Measurements from ENCODE around the gene CST9. TPM values are rescaled to one million over a fixed set of nuclear protein-coding genes. Genes with fewer than 3 reads are reported as not detected.

Gene CST9
- total and polyA plus RNA-seq, 2 donors (not counting 3 experiments of a cell fraction or from before 2014, with no cell fraction given) = not detected

DNA sequence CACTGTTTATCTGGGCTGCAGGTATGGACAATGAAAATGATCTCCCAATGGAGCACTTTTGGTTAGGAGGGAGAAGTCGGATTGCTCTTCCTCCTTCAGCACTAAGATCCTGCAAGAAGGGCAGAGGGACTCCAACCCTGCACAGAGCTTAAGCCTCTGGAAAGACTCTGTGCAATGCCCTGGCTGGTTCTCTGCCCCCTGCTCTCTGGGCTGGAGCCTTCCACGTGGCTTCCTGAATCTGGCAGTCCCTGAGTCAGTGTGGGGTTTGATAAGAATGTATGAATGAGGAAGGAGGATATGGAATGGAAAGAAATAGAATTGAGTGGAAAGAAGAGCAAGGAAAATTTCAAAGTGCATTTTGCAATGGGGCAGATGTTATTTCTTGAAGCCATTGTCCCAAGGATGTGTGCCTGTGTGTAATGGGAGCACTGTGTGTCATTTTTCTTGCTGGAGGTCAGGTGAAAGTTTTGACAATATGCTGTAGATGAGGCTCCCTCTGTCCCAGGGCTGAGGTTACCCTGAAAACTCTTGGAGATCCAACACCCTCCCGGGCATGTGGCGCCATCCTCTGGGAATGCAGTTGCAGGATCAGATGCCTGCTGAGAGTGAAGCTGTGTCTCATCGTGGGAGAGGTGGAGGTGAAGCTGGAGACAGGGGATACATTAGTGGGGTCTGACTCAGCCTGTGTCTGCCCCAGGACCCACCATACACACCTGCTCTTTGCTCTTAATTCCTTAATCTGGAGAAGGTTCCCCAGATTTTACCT lies 21.1 kb downstream of the CST9 start:
- no TSS peak for BruUV-seq (replicated peaks)
- intact Hi-C loops (cut with micrococcal nuclease) = no loop called here

More for the DNA sequence above, 21.1 kb downstream of the CST9 start:
- DNase-seq (ENCODE audit: low read depth, low spot score) (no peak), FAIRE-seq (no peak)
- Histone ChIP-seq H3K9ac (replicated peaks; ENCODE audit: extremely low read depth, insufficient read depth, low read length) (no peak overlapping the region), H3K9me1 (replicated peaks; ENCODE audit: control insufficient read depth, extremely low read depth, insufficient read depth, low read length) (no peaks in the 10 kb centered on the region), H3K4me1 (ENCODE audit: control insufficient read depth, extremely low read depth, insufficient read depth, low read length) (no peaks in the 10 kb centered on the region), H3K79me2 (ENCODE audit: control insufficient read depth, insufficient read depth, low read length) (no peaks in the 10 kb centered on the region), H4K20me1 (replicated peaks; ENCODE audit: control insufficient read depth, extremely low read depth, insufficient read depth, low read length) (no peaks in the 10 kb centered on the region), H3K27me3 (ENCODE audit: control insufficient read depth in 2 of 2, insufficient read depth in 2 of 2, low read length in 2 of 2) (no peaks in the 10 kb centered on the region), H2AFZ (ENCODE audit: low read depth, low read length) (no peak overlapping the region), H3K27ac (ENCODE audit: insufficient read depth, low read depth, low read length) (no peak overlapping the region), H3K4me3 (replicated peaks in 1 of 3; ENCODE audit: insufficient read depth in 1 of 3, low read depth in 1 of 3, low read length in 3 of 3) (no peak overlapping the region), H3K9me3 (replicated peaks; ENCODE audit: control insufficient read depth, insufficient read depth, low read length) (no peaks in the 10 kb centered on the region), H3K36me3 (ENCODE audit: control insufficient read depth in 2 of 2, extremely low read depth in 1 of 2, insufficient read depth in 2 of 2, low read length in 2 of 2) (no peaks in the 10 kb centered on the region), H3K4me2 (ENCODE audit: insufficient read depth, low read length) (no peak overlapping the region)
- POLR2A ChIA-PET = no interaction called here
- dilution Hi-C loops (cut with MboI; ENCODE audit: extremely low pct_ligation_motif_present, low sequenced_read_pairs) = no loop called here
- TF ChIP-seq CTCF (IDR thresholded peaks at IDR 0.05; ENCODE audit: extremely low read depth in 1 of 2, insufficient read depth in 1 of 2, low read depth in 1 of 2, low read length in 2 of 2) (no peak), POLR2AphosphoS5 (IDR thresholded peaks at IDR 0.05; ENCODE audit: insufficient read depth, low read depth, low read length) (no peak), POLR2A (IDR thresholded peaks at IDR 0.05; ENCODE audit: low read depth, low read length) (no peak), MAX (IDR thresholded peaks at IDR 0.05; ENCODE audit: insufficient read depth, insufficient read length) (no peak)
- CTCF ChIA-PET = no interaction called here

All from endothelial cell of umbilical vein (primary cell).